WTC11 (cell line): ENCODE results near the gene PSMD3. TPM values are rescaled to one million over a fixed set of nuclear protein-coding genes. Genes with fewer than 3 reads are reported as not detected.

Experiments
- ATAC-seq: fragments of 200-7000 bp; cut with Tn5 transposase; 2 replicates; pipeline ENCODE4 v1.10.0; 2021; ENCODE audit warnings: mild to moderate bottlenecking, moderate library complexity
- CTCF ChIA-PET: fragments of 300-600 bp; sonication (Branson Sonifier 250); formaldehyde crosslinking; loops from one replicate; lab custom pipeline; 2021; ENCODE audit warnings: antibody characterized with exemption; lab: Charles Lee
- POLR2A ChIA-PET: fragments of 350-600 bp; sonication (Branson Sonifier 250); formaldehyde crosslinking; loops from one replicate; lab custom pipeline; 2021; ENCODE audit warnings: antibody characterized with exemption; lab: Charles Lee
- DNase-seq: peaks from one replicate; pipeline ENCODE4 v3.0.0; 2021; ENCODE audit warnings: low spot score
- H3K27ac Mint-ChIP-seq: 2 replicates; pipeline ENCODE4 v1.8.0; 2021; ENCODE audit warnings: mixed read lengths
- H3K27me3 Mint-ChIP-seq: 2 replicates; pipeline ENCODE4 v1.8.0; 2021; ENCODE audit warnings: low read depth, mild to moderate bottlenecking, moderate library complexity, mixed read lengths
- H3K36me3 Mint-ChIP-seq: 2 replicates; pipeline ENCODE4 v1.8.0; 2021; ENCODE audit warnings: mixed read lengths
- H3K4me1 Mint-ChIP-seq: 2 replicates; pipeline ENCODE4 v1.8.0; 2022; ENCODE audit warnings: mixed read lengths
- H3K4me3 Mint-ChIP-seq: 2 replicates; pipeline ENCODE4 v1.8.0; 2021; ENCODE audit warnings: mild to moderate bottlenecking, moderate library complexity, mixed read lengths
- H3K9me3 Mint-ChIP-seq: 2 replicates; pipeline ENCODE4 v1.8.0; 2021; ENCODE audit warnings: mixed read lengths
- AR ChIP-seq: fragments of 250-450 bp; sonication (Bioruptor Pico); IDR thresholded peaks from 2 replicates; pipeline ENCODE4 v1.9.0; 2021; ENCODE audit warnings: mild to moderate bottlenecking
- ARID4B ChIP-seq: sonication (generic); formaldehyde crosslinking; IDR thresholded peaks from 2 replicates; pipeline ENCODE4 v1.8.0; 2023; ENCODE audit warnings: missing genetic modification reagents, mild to moderate bottlenecking, borderline replicate concordance
- FOXP1 ChIP-seq: sonication (generic); formaldehyde crosslinking; IDR thresholded peaks from 2 replicates; pipeline ENCODE4 v1.8.0; 2022; ENCODE audit warnings: missing genetic modification reagents, mild to moderate bottlenecking, moderate library complexity, borderline replicate concordance
- GRHL2 ChIP-seq: fragments of 250-450 bp; sonication (Bioruptor Pico); IDR thresholded peaks from 2 replicates; pipeline ENCODE4 v1.8.0; 2022; ENCODE audit warnings: mild to moderate bottlenecking, moderate library complexity; ENCODE audit not compliant: insufficient replicate concordance, severe bottlenecking
- NFE2L1 ChIP-seq: sonication (generic); formaldehyde crosslinking; IDR thresholded peaks from 2 replicates; pipeline ENCODE4 v1.8.1; 2023; ENCODE audit warnings: missing genetic modification reagents
- TCF7 ChIP-seq: sonication (generic); formaldehyde crosslinking; IDR thresholded peaks from 2 replicates; pipeline ENCODE4 v1.8.0; 2022; ENCODE audit warnings: mild to moderate bottlenecking, low read depth, missing genetic modification reagents, moderate library complexity
- TEAD1 ChIP-seq: sonication (generic); formaldehyde crosslinking; IDR thresholded peaks from 2 replicates; pipeline ENCODE4 v1.8.0; 2022; ENCODE audit warnings: mild to moderate bottlenecking, missing genetic modification reagents
- USF1 ChIP-seq: sonication (generic); formaldehyde crosslinking; IDR thresholded peaks from 2 replicates; pipeline ENCODE4 v1.8.0; 2022; ENCODE audit warnings: mild to moderate bottlenecking, missing genetic modification reagents
- ZBTB43 ChIP-seq: sonication (generic); formaldehyde crosslinking; IDR thresholded peaks from 2 replicates; pipeline ENCODE4 v1.8.1; 2023; ENCODE audit warnings: mild to moderate bottlenecking, missing genetic modification reagents
- ZNF281 ChIP-seq: sonication (generic); formaldehyde crosslinking; IDR thresholded peaks from 2 replicates; pipeline ENCODE4 v1.8.0; 2023; ENCODE audit warnings: mild to moderate bottlenecking, missing genetic modification reagents
- ZNF396 ChIP-seq: fragments of 250-450 bp; sonication (Bioruptor Pico); IDR thresholded peaks from 2 replicates; pipeline ENCODE4 v1.8.0; 2021; ENCODE audit warnings: mild to moderate bottlenecking, moderate library complexity, borderline replicate concordance
- ZNF416 ChIP-seq: fragments of 250-450 bp; sonication (Bioruptor Pico); IDR thresholded peaks from 2 replicates; pipeline ENCODE4 v1.9.0; 2021; ENCODE audit warnings: mild to moderate bottlenecking, inconsistent platforms
- ZNF423 ChIP-seq: fragments of 250-450 bp; sonication (Bioruptor Pico); IDR thresholded peaks from 2 replicates; pipeline ENCODE4 v2.1.2; 2022; ENCODE audit warnings: mild to moderate bottlenecking, moderate library complexity
- ZNF425 ChIP-seq: fragments of 250-450 bp; sonication (Bioruptor Pico); conservative IDR thresholded peaks from 2 replicates; pipeline ENCODE4 v1.9.0; 2021; ENCODE audit warnings: mild to moderate bottlenecking
- ZNF532 ChIP-seq: fragments of 250-450 bp; sonication (Bioruptor Pico); IDR thresholded peaks from 2 replicates; pipeline ENCODE4 v1.9.0; 2021; ENCODE audit warnings: mild to moderate bottlenecking, borderline replicate concordance
- ZSCAN18 ChIP-seq: fragments of 250-450 bp; sonication (Bioruptor Pico); IDR thresholded peaks from 2 replicates; pipeline ENCODE4 v2.1.2; 2022; ENCODE audit warnings: mild to moderate bottlenecking, moderate library complexity
- total RNA-seq: library from RNA; stranded (reverse); gene quantifications from 3 replicates; pipeline ENCODE4 v1.2.3, GENCODE V29; 2021

Gene PSMD3
- total RNA-seq, 1 experiment from 2014 or later = 190 TPM

- DNase-seq (no peak), ATAC-seq (no peak)
- no peaks in the 10 kb centered on the region for H3K27me3 Mint-ChIP-seq
- H3K4me3 Mint-ChIP-seq = no peak overlapping the region
- ChIA-PET CTCF (interaction anchor here (1.0 to 2.0 kb wide), 2 partner anchors 14 to 36 kb away, joined by 4 to 8 read pairs; no protein-coding TSS in a partner anchor), POLR2A (no interaction called here)
- H3K36me3 Mint-ChIP-seq = peaks cover 35% of the 10 kb centered on the region
- no peaks in the 10 kb centered on the region for H3K9me3 Mint-ChIP-seq
- H3K4me1 Mint-ChIP-seq = no peaks in the 10 kb centered on the region
- peak overlapping the region; percentile 74; the same call in 1 of the 2 replicates for H3K27ac Mint-ChIP-seq
- TF ChIP-seq NFE2L1 (no peak), AR (CRISPR knock-in tag) (no peak), FOXP1 (CRISPR knock-in tag) (no peak), ZNF396 (no peak), ZNF416 (CRISPR knock-in tag) (no peak), USF1 (CRISPR knock-in tag) (no peak), TCF7 (CRISPR knock-in tag) (no peak), ZSCAN18 (no peak), GRHL2 (CRISPR knock-in tag) (no peak), ZNF425 (no peak), ZNF532 (CRISPR knock-in tag) (no peak), ZBTB43 (CRISPR knock-in tag) (no peak), ARID4B (CRISPR knock-in tag) (no peak), ZNF423 (no peak), ZNF281 (CRISPR knock-in tag) (no peak), TEAD1 (no peak)
Observed at GRCh38 chr17:39999067-39999466, 18.5 kb downstream of the PSMD3 start.
